ENCODE results near the gene AVL9. TPM values are rescaled to one million over a fixed set of nuclear protein-coding genes. Genes with fewer than 3 reads are reported as not detected.
"Not testable (repeated sequence)": the region's sequence is repeated elsewhere in the genome, so short reads cannot be mapped to it uniquely, and the experiment has no call there.

AVL9 gene
- total RNA-seq, 1 donor from 2014 or later: 11.8 TPM

DNA sequence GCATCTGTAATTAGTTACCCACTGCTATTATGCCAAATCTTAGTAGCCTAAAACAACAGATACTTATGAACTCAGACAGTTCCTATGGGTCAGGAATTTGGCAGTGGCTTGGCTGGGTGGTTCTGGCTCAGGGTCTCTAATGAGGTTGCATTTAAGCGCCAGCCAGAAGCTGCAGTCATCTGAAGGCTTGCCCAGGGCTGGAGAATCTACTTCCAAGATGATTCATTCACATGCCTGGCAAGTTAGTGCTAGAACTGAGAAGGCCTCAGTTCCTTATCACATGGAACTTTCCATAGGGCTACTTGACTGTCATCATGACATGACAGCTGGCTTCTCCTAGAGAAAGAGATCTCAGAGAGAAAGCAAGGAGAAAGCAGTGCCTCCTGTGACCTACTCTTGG is 121.3 kb downstream of the AVL9 start:
- Histone ChIP-seq H3K4me1 (peaks cover 24% of the 10 kb centered on the region), H3K27ac (replicated peaks) (peak overlapping the region; percentile 22), H3K36me3 (no peaks in the 10 kb centered on the region), H3K27me3 (ENCODE audit: low read depth) (no peaks in the 10 kb centered on the region), H3K4me3 (no peak overlapping the region), H3K9me3 (replicated peaks) (no peaks in the 10 kb centered on the region)
- TF ChIP-seq, protein P1, sequence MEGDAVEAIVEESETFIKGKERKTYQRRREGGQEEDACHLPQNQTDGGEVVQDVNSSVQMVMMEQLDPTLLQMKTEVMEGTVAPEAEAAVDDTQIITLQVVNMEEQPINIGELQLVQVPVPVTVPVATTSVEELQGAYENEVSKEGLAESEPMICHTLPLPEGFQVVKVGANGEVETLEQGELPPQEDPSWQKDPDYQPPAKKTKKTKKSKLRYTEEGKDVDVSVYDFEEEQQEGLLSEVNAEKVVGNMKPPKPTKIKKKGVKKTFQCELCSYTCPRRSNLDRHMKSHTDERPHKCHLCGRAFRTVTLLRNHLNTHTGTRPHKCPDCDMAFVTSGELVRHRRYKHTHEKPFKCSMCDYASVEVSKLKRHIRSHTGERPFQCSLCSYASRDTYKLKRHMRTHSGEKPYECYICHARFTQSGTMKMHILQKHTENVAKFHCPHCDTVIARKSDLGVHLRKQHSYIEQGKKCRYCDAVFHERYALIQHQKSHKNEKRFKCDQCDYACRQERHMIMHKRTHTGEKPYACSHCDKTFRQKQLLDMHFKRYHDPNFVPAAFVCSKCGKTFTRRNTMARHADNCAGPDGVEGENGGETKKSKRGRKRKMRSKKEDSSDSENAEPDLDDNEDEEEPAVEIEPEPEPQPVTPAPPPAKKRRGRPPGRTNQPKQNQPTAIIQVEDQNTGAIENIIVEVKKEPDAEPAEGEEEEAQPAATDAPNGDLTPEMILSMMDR (IDR thresholded peaks at IDR 0.05; ENCODE audit: borderline replicate concordance): no peak
- DNase-seq: peak; percentile 56
- intact Hi-C loops (cut with micrococcal nuclease): no loop called here

DNA sequence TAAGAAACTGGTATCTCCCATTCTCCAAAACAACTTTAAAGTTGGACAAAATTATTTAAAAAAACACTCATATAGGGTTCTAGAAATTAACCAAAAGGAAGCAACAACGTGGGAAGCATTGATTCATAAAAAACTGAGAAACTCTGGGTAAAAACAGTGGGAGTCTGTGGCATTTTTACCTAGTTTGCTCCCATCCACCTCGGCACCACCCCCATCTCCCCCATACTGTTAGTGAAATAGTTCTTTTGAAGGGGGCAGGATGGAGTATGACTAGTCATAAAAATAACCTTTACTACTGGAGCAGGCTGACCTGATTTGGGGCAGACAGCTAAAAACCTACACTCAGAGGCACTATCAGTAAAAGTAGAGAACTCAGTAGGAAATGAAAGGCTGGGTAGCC is 123.2 kb downstream of the AVL9 start:
- Histone ChIP-seq H3K4me3 (no peak overlapping the region), H3K36me3 (no peaks in the 10 kb centered on the region), H3K27me3 (ENCODE audit: low read depth) (no peaks in the 10 kb centered on the region), H3K9me3 (replicated peaks) (no peaks in the 10 kb centered on the region), H3K27ac (replicated peaks) (no peak overlapping the region), H3K4me1 (peaks cover 13% of the 10 kb centered on the region)
- TF ChIP-seq, protein P1 (IDR thresholded peaks at IDR 0.05; ENCODE audit: borderline replicate concordance): no peak
- intact Hi-C loops (cut with micrococcal nuclease): no loop called here
- no peak for DNase-seq

DNA sequence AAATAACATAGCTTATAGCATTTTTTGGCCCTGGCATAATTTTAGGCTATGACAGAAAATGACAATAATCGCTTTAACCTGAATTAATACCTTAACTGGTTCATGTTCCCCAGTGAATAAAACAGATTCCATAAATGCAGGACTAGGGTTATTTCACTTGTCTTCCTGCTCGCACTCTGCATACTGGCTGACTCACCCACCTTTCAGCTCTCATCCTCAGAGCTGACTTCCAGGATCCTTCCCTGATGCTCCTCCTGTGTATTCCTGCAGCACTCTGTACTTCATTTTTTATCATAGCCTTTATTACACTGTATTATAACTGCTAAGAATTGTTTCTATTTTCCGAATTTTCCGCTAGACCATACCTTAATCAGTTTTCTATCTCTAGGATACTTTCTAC is 123.7 kb downstream of the AVL9 start:
- intact Hi-C loops (cut with micrococcal nuclease): no loop called here
- no peaks in the 10 kb centered on the region for H3K27me3 ChIP-seq (ENCODE audit: low read depth)
- no peak overlapping the region for H3K4me3 ChIP-seq
- TF ChIP-seq, protein P1 (IDR thresholded peaks at IDR 0.05; ENCODE audit: borderline replicate concordance): no peak
- no peaks in the 10 kb centered on the region for H3K36me3 ChIP-seq
- no peak for DNase-seq
- no peaks in the 10 kb centered on the region for H3K9me3 ChIP-seq (replicated peaks)
- peaks cover 13% of the 10 kb centered on the region for H3K4me1 ChIP-seq
- H3K27ac ChIP-seq (replicated peaks): no peak overlapping the region

DNA sequence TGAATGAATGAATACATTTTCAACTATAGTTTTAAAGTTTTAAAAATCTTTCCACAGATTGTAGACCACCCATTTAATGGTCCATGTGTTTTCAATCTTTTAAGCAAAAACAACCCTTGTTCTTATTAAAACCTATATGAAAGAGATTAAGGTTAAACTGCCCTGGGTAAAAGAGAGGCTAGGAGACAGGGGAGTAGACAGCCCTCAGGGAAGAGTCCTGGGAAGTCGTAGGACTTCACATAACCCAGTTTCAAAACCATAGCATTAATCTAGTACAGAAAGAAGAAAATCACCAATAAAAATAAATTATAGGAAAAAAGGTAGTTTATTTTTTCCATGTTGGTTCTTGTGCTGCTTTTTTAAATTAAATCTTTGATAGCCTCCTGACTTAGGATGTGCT is 124.1 kb downstream of the AVL9 start:
- H3K9me3 ChIP-seq (replicated peaks); H3K4me3 ChIP-seq; H3K27me3 ChIP-seq (ENCODE audit: low read depth); H3K27ac ChIP-seq (replicated peaks); intact Hi-C loops (cut with micrococcal nuclease); H3K36me3 ChIP-seq; DNase-seq: not testable (repeated sequence)
- peaks cover 13% of the 10 kb centered on the region for H3K4me1 ChIP-seq

DNA sequence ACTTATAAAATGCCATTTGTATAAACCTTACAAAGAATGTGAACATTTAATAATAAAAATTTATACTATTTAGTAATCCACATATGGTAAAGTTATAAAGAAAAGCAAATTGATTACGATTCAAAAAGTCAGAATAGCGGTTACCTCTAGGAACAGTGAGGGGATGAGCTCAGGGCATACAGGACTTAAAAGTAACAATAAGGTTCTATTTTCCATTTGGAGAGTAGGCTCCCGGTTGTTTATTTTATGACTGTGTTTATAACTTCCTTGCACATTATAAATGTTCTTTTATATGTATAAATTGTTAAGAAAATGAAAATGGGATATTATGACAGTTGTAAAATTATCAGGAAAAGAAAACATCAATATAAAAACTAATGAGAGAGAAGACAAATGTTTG is 135.7 kb downstream of the AVL9 start:
- Histone ChIP-seq H3K27me3 (ENCODE audit: low read depth) (no peaks in the 10 kb centered on the region), H3K4me3 (no peak overlapping the region), H3K36me3 (no peaks in the 10 kb centered on the region), H3K27ac (replicated peaks) (no peak overlapping the region), H3K4me1 (no peaks in the 10 kb centered on the region), H3K9me3 (replicated peaks) (no peaks in the 10 kb centered on the region)
- DNase-seq: no peak
- intact Hi-C loops (cut with micrococcal nuclease): no loop called here
- TF ChIP-seq, protein P1 (IDR thresholded peaks at IDR 0.05; ENCODE audit: borderline replicate concordance): no peak

DNA sequence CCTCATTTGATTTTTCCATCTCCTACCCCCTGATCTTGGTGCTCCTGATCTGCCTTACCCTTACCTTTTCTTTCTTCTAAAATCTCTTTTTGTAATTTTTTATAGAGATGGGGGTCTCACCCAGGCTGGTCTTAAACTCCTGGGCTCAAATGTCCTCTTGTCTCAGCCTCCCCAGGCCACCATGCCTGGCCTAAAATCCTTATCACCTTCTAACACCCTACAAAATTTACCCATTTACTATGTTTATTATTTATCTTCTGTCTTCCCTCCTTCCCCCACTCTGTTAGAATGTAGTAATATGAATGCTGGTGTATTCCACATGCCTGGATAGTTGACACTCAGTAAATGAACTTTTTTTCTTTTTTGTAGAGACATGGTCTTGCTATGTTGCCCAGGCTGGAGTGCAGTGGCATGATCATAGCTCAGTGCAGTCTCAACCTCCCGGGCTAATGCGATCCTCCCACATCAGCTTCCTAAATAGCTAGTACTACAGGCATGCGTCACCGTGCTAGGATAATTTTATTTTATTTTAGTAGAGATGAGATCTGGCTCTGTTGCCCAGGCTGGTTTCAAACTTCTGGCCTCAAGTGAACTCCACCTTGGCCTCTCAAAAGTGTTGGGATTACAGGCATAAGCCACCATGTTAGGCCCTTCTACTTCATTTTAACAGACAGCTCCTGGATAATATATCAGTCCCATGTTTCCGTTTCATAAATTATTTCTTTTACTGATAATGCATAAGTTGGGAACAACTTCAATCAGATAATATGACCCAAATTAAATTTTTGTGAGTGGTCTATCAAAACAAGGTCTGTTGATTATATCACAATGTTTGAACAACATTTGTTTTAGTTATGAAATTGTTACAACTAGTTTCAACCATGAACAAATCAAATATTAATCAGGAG is 136.6 kb downstream of the AVL9 start:
- DNase-seq; H3K27ac ChIP-seq (replicated peaks); H3K9me3 ChIP-seq (replicated peaks); intact Hi-C loops (cut with micrococcal nuclease); H3K36me3 ChIP-seq; H3K4me3 ChIP-seq; H3K4me1 ChIP-seq; H3K27me3 ChIP-seq (ENCODE audit: low read depth): not testable (repeated sequence)

DNA sequence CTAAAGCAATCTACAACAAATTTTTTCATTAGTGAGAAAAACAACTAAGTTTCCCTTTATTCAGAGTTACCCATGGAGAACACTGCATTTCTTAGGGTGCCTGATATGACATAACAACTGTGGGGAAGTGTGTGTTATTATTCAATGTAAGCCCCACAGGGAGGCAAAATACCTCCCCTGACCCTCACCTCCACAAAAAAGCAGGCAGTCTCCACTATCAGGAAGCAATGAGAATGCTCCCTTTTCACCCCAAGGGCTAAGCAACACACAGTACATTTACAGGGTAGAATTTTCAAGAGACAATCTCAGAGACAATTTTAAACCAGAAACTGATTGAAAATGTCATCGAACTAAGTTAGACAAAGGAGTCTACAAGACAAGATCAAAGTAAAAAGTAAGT is 138.2 kb downstream of the AVL9 start:
- H3K4me3 ChIP-seq; H3K4me1 ChIP-seq; H3K27ac ChIP-seq (replicated peaks); H3K27me3 ChIP-seq (ENCODE audit: low read depth); H3K36me3 ChIP-seq; H3K9me3 ChIP-seq (replicated peaks); intact Hi-C loops (cut with micrococcal nuclease); DNase-seq: not testable (repeated sequence)

DNA sequence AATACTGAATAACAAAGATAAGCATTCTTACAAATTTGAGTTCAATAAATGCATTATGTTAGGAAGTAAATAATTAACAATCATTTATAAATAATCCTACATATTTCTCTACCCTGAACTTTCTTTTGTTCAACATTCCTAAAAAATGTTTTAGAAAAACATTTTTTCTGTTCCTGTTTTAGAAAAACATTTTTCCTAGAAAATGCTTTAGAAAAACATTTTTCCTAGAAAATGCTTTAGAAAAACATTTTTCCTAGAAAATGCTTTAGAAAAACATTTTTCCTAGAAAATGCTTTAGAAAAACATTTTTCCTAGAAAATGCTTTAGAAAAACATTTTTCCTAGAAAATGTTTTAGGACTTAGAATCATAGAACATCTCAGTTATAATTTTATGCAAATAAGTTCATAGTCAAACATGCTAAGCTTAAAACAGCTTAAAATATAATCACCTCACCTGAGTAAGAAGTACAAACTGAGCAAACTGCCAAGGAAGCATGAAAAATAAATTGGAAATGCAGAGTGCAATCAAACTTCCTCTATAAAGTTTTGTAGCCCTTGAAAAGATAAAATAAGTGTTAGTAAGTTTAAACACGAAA is 139.6 kb downstream of the AVL9 start:
- H3K9me3 ChIP-seq (replicated peaks); H3K4me1 ChIP-seq; H3K27ac ChIP-seq (replicated peaks); H3K27me3 ChIP-seq (ENCODE audit: low read depth); intact Hi-C loops (cut with micrococcal nuclease); DNase-seq; H3K4me3 ChIP-seq; H3K36me3 ChIP-seq: not testable (repeated sequence)

DNA sequence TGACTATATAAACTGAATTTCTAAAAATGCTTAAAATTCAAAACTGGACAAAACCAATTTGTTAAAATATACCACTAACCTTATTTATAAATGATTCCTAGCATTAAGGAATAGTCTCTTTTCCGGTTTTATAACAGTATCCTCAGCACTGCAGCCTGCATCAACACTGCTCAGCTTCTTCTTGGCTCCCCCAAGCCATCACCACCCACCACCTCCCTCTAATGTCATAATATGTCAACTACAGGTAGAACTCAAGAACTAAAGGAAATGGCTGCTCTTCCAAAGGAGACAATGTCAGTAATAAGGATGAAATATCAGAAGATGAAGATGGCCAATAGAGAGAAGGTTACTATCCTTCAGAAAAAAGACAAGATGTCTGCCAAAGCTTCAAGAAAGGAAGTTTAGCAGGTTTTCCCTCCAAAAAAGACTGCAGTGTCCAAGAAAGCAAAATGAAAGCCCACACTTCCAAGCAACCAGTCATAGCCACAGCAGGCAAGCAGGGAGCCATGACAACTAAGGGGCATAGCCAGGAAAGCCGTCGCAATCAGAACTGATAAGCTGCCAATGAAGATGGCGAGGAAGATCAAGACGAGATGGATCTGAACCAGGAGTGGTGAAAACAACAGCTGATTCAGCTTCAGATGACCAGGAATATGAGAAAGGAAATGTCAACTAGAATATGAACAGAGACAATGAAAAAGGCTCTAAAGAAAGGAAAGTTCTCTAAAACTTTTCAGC is 141.6 kb downstream of the AVL9 start:
- H3K4me3 ChIP-seq; DNase-seq; H3K9me3 ChIP-seq (replicated peaks); H3K27ac ChIP-seq (replicated peaks); H3K27me3 ChIP-seq (ENCODE audit: low read depth); H3K4me1 ChIP-seq; H3K36me3 ChIP-seq; intact Hi-C loops (cut with micrococcal nuclease): not testable (repeated sequence)
